GM21737 (cell line): ENCODE data around the gene TMEM176A.
"Not testable (repeated sequence)": the region's sequence is repeated elsewhere in the genome, so short reads cannot be mapped to it uniquely, and the experiment has no call there.

Source experiments
- ATAC-seq: cut with Tn5 transposase; IDR thresholded peaks from one replicate; pipeline ENCODE4 v1.9.1; 2021; ENCODE audit warnings: mild to moderate bottlenecking, moderate library complexity; ENCODE audit not compliant: unreplicated experiment

TMEM176A gene, protein sequence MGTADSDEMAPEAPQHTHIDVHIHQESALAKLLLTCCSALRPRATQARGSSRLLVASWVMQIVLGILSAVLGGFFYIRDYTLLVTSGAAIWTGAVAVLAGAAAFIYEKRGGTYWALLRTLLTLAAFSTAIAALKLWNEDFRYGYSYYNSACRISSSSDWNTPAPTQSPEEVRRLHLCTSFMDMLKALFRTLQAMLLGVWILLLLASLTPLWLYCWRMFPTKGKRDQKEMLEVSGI

DNA sequence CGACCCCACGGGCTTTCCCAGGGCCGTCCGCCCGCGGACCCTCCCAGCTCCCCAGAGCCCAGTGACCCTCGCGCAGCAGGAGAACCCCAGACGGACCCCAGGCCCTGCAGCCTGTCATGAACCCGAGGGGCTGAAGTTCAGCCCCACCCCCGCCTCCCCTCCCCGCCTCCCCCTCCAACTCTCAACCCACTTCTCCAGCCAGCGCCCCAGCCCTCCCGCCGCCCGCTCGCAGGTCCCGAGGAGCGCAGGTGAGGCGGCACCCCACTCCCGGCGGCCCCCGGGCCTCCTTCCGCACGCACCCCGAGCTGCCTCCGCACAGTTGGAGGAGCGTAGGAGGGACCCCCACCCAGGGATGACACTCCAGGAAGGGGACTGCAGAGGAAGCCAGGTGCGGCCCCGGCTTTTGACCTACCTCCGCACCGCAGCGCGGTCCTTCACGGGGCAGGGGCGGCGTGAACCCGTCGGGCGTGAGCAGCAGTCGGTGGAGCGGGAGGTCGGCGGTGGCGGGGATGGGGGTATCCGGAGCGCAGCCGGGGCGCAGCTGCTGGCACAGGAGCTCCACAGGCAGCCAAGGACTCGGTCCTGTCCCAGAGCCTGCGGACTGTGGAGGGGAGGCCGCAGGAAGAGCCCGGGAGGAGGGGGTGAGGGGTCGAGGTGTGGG lies at the start of gene TMEM176A:
Gene TMEM176A (plus strand): TSS at position 189 of the 661 bp plus-strand sequence. CDS start 782 bp downstream, outside the sequence.
- no peak for ATAC-seq

DNA sequence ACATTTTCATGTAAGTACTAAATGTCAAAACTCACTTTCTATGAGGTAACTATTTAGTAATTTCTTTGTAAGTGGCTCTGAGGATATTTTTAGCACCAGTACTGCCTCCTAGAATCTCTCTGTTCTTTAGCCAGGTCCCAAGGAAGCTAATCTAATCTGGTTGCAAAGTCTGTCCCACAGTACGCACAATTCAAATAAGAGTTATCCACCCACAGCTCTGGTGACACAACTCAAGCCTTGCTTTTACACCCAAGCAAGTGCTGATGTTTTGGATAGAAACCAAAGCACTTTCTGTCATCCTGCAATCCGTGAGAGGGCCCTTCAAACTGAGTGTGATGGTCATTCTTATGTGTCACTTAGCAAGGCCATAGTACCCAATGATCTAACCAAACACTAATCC lies 48.9 kb upstream of the TMEM176A start:
- ATAC-seq, result no peak

DNA sequence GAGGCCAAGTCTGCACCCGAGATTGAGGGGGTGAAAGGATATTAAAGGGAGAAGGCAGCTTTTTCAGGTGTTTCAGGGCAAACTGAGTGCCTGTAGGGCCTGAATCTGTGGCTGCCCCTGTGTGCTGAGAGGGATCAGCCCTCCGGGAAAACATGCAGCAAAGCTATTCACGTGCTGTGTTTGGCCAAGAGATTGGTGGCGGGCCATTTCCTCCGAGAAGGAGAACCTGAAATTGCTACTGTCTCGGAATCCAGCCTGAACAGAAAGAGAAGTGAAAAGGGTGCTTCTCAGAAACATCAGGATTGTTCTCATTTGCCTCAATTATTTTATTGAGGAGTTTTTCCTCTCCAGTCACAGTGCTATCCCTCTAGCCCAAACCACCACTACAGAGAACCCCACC lies 47.3 kb upstream of the TMEM176A start:
- ATAC-seq, result no peak

DNA sequence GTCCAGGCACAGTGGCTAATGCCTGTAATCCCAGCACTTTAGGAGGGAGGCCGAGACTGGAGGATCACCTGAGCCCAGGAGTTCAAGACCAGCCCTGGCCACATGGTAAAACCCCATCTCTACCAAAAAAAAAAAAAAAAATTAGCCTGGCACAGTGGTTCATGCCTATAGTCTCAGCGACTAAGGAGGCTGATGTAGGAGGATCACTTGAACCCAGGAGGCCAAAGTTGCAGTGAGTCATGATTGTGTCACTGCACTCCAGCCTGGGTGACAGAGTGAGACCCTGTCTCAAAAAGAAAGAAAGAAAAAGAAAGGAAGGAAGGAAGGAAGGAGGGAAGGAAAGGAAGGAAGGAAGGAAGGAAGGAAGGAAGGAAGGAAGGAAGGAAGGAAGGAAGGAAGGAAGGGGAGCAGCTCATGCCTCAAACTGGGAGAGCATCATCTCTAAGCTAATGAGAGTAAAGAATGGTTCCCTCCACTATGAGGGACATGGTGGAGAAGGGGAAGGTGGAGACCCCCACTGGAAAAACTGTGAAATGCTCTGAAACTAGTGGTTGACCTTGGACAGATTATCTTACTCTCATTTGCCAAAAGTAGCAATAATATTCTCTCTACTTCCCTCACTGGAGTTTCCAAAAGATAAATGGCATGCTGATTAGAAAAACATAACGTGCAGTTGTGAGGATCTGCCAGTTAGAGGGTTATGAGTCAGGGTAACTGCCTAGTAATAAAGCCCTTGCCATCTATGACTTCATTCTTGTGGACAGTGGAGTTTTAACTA lies 46.6 kb upstream of the TMEM176A start:
- no peak for ATAC-seq

DNA sequence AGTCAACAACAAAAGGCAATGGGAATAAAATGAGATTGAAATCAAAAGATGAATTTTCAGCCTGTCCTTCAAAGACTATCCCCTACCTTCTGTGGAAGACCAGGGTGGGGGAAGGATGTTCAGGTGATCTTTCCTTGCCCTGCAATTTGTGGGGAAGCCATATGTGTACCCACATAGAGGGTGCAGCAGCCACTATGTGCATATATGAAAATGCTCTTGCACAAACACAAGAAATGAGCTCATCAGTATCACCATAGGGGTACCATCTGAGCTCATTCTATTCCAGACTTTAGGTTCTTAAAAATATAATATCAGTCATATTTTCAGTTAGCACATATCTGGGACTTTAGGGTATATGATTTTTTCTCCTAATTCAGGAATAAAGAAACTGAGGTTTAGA lies 45.6 kb upstream of the TMEM176A start:
- ATAC-seq, result no peak

DNA sequence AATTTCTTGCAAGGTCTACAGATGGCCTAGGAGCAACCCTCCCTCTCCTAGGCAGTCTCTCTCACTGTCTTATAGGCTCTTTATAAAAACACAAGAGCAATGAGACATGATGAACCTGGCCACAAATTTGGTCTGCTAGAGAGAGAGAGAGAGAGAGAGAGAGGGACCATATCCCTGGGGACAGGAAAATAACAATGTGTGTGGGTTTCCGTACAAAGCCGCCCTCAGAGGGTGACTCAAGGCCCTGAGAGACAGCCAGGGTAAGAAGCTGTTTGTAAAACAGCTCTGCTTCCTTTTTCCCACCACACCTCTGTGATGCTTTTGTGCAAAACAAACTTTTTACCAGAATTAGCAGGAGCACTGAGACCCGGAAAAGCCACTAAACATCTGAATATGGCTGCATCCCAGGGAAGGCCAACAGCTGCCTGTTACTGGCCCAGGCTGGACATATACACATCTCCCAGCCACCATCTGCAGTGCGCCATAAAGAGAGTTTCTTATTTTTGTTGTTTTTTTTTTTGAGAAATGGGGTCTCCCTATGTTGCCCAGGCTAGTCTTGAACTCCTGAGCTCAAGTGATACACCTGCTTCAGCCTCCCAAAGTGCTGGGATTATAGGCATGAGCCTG lies 45.0 kb upstream of the TMEM176A start:
- ATAC-seq, result peak; percentile 54

DNA sequence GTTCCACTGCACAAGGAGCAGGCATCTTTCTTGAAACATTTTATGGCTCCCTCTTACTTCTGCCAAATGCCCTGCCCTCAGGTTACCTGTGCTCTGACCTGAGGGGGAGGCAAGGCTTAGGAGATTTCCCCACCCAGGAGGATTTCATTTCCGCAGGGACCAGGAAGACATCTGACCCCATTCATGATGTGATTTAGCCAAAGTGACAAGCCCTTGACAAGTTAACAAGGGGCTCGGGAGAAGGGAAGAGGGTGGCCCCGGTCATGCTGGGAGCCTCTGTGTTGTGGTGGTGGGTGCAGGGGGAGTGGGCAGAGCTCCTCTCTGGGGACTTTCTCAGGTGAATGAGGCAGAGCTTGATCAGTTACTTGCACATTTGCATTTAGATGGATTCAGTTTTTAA lies 44.4 kb upstream of the TMEM176A start:
- no peak for ATAC-seq

DNA sequence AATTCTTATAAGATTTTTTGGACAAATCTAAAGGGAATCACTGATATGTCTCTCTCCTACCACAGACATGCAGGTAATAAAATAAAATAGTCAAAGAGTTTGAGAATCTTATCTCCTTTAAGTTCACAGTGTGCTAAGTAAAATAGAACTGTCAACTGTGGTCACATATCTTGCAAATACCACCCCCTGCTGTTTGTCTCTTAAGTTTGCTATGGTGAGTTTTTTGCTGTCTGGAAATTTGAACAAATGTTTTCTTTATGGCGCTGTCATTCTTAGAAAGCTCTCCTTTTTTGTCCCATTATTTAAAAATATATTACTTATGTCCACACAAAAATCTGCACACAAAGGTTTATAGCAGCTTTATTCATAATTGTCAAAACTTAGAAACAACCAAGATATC lies 43.7 kb upstream of the TMEM176A start:
- ATAC-seq, result no peak

DNA sequence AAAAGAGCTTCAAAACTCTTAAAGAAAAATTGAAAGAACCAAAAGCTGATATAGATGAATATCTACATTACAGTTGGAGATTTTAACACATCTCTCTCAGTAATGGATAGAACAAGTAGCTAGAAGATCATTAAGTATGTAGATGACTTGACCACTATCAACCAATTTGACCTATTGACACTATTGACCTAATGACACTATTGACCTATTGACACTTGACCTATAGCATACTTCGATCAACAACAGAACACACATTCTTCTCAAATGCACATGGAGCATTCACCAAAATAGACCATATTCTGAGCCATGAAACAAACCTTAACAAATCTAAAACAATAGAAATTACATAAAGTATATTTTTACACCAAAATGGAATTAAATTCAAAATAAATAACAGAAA lies 41.1 kb upstream of the TMEM176A start:
- ATAC-seq, result no peak

DNA sequence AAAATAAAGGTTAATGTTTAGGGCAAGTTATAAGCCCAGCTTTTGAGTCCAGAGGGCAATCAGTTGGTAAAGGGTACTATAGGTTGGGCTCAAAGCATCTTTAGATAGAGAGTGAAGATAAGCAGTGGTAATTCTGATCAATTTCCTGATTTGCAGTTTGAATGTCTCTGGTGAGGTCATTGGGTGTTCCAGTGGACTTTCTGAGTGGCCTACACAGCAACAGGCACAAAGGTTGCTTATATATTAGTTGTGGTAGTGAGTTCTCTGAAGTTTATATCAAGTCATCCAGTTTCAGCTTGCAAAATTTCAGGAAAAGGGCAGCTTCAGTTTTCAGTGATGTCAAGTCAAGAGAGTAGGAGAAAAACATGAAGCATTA lies 34.2 kb upstream of the TMEM176A start:
- ATAC-seq, result no peak

DNA sequence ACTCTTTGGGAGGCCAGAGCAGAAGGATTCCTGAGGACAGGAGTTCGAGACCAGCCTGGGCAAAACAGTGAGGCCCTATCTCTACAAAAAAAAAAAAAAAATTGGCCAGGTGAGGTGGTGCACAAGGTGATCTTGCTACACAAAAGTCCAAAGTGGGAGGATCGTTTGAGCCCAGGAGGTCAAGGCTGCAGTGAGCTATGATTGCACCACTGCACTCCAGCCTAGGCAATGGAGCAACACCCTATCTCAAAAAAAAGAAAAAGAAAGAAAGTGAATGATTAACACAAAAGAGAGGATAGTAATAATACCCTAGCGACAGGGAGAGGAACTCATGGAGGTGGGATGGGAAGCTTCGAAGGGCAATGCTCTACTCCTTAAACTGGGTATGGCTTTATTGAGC lies 30.8 kb upstream of the TMEM176A start:
- no peak for ATAC-seq

DNA sequence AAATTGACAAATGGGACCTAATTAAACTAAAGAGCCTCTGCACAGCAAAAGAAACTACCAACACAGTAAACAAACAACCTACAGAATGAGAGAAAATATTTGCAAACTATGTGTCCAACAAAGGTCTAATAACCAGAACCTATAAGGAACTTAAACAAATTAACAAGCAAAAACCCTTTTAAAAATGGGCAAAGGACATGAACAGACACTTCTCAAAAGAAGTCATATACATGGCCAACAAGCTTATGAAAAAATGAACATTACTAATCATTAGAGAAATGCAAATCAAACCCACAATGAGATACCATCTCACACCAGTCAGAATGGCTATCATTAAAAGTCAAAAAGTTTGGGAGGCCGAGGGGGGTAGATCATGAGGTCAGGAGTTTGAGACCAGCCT lies 26.4 kb upstream of the TMEM176A start:
- not testable (repeated sequence) for ATAC-seq

DNA sequence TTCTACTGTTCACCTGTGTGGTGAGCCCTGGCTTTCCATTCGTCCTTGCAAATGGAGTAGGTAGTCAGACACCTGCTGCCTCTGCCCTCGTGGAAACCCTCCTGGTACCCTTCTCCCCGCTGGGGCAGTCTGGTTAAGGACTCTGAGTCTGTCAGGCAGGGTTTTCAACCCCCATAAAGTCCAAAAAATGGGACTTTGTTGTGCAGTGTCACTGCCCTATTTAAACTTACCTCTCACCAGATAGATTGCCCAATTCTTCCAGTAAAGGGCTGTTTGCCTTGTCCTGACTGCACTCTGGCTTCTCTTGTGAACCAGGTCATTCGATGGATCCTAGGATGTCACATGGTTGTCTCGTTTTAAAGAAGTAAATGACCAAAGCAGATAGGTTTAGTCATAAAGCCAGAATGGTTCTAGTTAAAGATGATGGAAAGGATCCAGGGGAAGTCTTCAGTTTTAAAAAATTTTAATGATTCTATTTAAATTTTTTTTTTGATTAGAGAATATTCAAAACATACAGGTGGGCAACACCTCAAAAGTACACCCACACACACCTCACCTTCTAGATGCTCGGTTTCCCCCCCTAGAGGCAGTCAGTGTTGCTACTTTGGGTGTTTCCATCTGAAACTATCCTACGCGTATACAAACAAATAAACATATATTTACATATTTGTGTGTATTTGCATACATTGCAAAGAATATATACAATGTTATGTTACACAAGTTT lies 22.4 kb upstream of the TMEM176A start:
- ATAC-seq, result no peak

DNA sequence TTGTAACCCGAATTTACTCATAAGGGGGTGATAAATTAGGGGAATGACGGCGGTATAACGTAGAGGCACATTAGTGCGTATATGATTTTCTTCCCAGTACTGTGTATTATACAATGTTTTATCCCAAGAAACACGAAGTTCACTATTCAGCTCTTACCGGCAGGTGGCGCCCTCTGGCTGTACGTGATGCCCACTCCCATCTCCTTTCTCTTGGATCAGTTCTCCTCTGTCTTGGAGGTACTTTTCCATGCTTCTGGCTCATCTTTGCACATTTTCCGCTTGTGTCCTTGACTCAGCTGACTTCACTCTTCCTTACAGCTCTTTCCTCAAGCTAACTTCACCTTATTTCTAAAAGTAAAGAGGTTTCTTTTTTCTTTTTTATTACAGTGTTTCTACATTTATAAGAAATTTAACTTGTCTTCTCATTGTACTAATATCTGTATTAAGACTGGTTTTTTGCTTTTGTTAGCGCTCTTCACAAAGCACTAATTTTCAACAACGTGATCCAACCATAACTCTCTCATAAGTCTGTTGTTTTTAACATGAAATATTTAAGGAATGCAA lies 21.7 kb upstream of the TMEM176A start:
- no peak for ATAC-seq

DNA sequence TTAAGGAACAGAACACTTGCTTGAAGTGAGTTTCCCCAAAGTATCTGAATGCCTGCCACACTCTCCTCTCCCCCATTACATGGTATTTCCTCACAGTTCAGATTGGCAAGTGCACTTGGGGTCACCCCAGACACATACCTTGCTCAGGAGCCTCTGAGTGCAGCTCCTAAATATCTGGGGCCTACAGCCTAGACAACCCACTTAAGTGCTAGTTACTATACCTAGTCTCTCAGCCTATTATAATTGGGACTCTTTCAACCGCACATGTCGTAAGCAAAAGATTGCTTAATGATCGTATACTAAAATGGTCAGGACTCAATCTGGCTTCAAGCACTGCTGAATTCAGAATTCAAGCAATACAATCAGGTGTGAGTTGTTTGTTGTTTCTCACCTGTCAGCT lies 20.3 kb upstream of the TMEM176A start:
- no peak for ATAC-seq

DNA sequence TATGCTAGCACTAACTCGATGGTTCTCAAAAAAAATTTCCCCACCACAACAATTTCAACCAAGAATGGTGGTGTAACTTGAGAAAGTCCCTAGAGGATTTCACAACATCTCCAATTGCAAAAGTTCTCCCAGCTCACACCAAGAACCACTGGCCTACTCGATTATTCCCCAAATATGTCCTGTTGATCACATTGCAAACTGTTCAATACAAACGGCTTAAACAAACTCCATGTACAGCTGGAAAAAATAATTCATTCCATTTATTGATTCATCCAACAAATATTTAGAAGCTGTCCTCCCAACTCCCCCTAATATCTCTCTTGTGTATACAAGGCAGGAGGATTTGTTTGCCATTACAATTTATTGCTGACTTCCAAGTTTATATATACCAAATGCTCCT lies 19.5 kb upstream of the TMEM176A start:
- ATAC-seq, result no peak

DNA sequence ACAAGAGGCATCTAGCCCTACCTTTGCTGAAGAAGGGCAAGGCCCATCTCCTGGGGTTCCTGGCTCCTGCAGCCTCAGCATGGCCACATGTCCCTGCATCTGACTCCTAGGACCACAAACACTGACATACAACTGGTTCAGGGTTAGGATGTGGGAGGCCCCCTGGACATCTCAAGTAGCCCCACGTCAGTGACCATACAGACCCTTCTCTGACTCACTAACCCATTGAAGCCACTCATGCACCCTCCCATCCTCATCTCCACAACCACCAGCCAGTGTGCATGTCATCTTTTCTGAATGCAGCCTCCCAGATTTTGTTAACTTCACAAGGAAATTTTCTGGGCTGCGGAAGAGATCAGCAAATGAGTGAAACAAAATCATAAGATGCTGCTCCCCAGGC lies 18.6 kb upstream of the TMEM176A start:
- no peak for ATAC-seq

DNA sequence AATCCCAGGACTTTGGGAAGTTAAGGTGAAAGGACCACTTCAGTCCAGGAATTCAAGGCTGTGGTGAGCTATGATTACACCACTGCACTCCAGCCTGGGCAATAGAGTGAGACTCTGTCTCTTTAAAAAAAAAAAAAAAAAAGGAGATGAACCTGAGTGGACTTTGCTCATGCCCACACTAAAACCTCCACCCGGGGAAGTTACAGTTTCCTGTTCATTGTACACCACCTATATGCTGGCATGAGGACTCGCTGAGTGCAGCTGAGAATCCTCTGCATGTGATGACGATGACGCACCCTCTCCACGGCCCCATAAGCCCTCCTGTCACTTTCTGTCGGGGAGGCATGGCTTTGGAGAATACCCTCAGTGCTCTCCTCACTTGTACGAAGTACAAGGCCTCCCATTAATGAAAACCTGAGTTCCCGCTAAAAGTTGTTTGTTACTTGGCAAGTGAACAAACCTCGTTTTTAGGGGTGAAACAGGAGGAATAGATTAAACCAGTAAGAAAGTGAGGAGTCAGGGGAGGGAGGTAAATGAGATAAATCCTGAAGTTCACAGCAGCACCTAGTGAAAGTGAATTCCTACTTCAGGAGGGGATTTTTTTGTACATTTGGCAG lies 16.3 kb upstream of the TMEM176A start:
- no peak for ATAC-seq

DNA sequence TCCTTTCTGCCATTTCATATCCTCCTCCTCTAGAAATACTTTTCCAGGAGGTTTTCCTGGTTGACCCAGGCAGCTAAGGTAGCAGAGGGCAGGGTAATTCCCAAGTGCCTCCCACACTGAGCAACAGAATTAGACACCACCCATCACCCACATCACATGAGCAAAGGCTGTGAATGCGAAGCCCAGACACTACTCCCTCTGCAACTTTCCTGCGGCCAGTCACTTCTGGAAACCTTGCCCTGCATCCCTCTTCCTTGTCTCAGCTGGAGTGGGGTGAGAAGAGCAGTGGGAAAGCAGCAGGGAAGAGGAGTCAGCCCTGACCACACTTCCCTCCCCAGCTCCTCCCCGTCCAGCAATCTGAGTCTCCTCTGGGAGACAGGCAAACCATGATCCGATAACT lies 15.6 kb upstream of the TMEM176A start:
- ATAC-seq, result no peak
